Effector memory CD8-positive, alpha-beta T cell (primary cell): ENCODE measurements around the gene SYTL1.
A peak's percentile ranks its signal among the peaks of the same experiment; 100 is the strongest.

Source experiments
- ATAC-seq: fragments of 150-1000 bp; cut with Tn5 transposase; replicated peaks from 2 replicates; pipeline ENCODE4 v1.10.0; 2021; ENCODE audit warnings: mild to moderate bottlenecking, moderate library complexity
- DNase-seq, 3 experiments: peaks; one replicate each; pipeline ENCODE4 v3.0.0; 2021
- H3K27ac Mint-ChIP-seq, 2 donors: one replicate each; pipeline ENCODE4 v1.8.0; 2022; ENCODE audit warnings: mild to moderate bottlenecking in 2 of 2, mixed read lengths in 2 of 2, moderate library complexity in 2 of 2
- H3K27me3 Mint-ChIP-seq, 2 donors: one replicate each; pipeline ENCODE4 v1.8.0; 2022; ENCODE audit warnings: mixed read lengths in 2 of 2
- H3K36me3 Mint-ChIP-seq: one replicate; pipeline ENCODE4 v1.8.0; 2022; ENCODE audit warnings: mild to moderate bottlenecking, moderate library complexity, mixed read lengths; ENCODE audit not compliant: insufficient read depth
- H3K4me1 Mint-ChIP-seq, 2 donors: one replicate each; pipeline ENCODE4 v1.8.0; 2022; ENCODE audit warnings: low read depth in 2 of 2, mixed read lengths in 2 of 2
- H3K4me3 Mint-ChIP-seq, 2 donors: one replicate each; pipeline ENCODE4 v1.8.0; 2022; ENCODE audit warnings: mild to moderate bottlenecking in 2 of 2, mixed read lengths in 2 of 2, moderate library complexity in 2 of 2
- H3K9me3 Mint-ChIP-seq, 2 donors: one replicate each; pipeline ENCODE4 v1.8.0; 2022; ENCODE audit warnings: mixed read lengths in 2 of 2

The SYTL1 gene

GRCh38 chr1:27346357-27346756 is 4.5 kb downstream of the SYTL1 start:
- no peak for ATAC-seq
- Mint-ChIP-seq H3K9me3 (no peaks in the 10 kb centered on the region), H3K27me3 (no peaks in the 10 kb centered on the region), H3K4me1 (peaks cover 25 to 44% of the 10 kb centered on the region in 2 donors), H3K4me3 (peak overlapping the region; percentile 54 to 62), H3K27ac (peak overlapping the region; percentile 13 to 74), H3K36me3 (peaks cover 47% of the 10 kb centered on the region)
- no peak for DNase-seq

GRCh38 chr1:27346991-27347624 is 5.3 kb downstream of the SYTL1 start:
- no peaks in the 10 kb centered on the region for H3K9me3 Mint-ChIP-seq
- H3K4me3 Mint-ChIP-seq = no peak overlapping the region
- peak overlapping the region in 1 of 2 donors; percentile 70 for H3K27ac Mint-ChIP-seq
- H3K36me3 Mint-ChIP-seq = peaks cover 48% of the 10 kb centered on the region
- peaks cover 23 to 39% of the 10 kb centered on the region in 2 donors for H3K4me1 Mint-ChIP-seq
- no peaks in the 10 kb centered on the region for H3K27me3 Mint-ChIP-seq
- DNase-seq (no peak), ATAC-seq (no peak)

GRCh38 chr1:27348861-27349783 is 7.3 kb downstream of the SYTL1 start:
- H3K27me3 Mint-ChIP-seq = no peaks in the 10 kb centered on the region
- peak overlapping the region in 1 of 2 donors; percentile 70 for H3K4me3 Mint-ChIP-seq
- H3K9me3 Mint-ChIP-seq = no peaks in the 10 kb centered on the region
- peaks cover 17 to 24% of the 10 kb centered on the region in 2 donors for H3K4me1 Mint-ChIP-seq
- peak overlapping the region in 1 of 2 donors; percentile 86 for H3K27ac Mint-ChIP-seq
- DNase-seq = no peak
- peaks cover 37% of the 10 kb centered on the region for H3K36me3 Mint-ChIP-seq
- ATAC-seq = peak; percentile 84

GRCh38 chr1:27349784-27350662 is 8.2 kb downstream of the SYTL1 start:
- peaks cover 36% of the 10 kb centered on the region for H3K36me3 Mint-ChIP-seq
- H3K27ac Mint-ChIP-seq = no peak overlapping the region
- ATAC-seq (peak; percentile 52), DNase-seq (no peak)
- H3K27me3 Mint-ChIP-seq = no peaks in the 10 kb centered on the region
- no peaks in the 10 kb centered on the region for H3K9me3 Mint-ChIP-seq
- H3K4me3 Mint-ChIP-seq = no peak overlapping the region
- H3K4me1 Mint-ChIP-seq = peaks cover 13 to 20% of the 10 kb centered on the region in 2 donors

GRCh38 chr1:27350663-27351540 is 9.1 kb downstream of the SYTL1 start:
- H3K4me1 Mint-ChIP-seq = peaks cover 15 to 26% of the 10 kb centered on the region in 2 donors
- H3K27ac Mint-ChIP-seq = peak overlapping the region in 1 of 2 donors; percentile 79
- peaks cover 41% of the 10 kb centered on the region for H3K36me3 Mint-ChIP-seq

GRCh38 chr1:27351541-27352107 is 9.8 kb downstream of the SYTL1 start:
- peaks cover 11 to 27% of the 10 kb centered on the region in 2 donors for H3K4me1 Mint-ChIP-seq
- H3K27me3 Mint-ChIP-seq = no peaks in the 10 kb centered on the region
- H3K9me3 Mint-ChIP-seq = no peaks in the 10 kb centered on the region
- H3K36me3 Mint-ChIP-seq = peaks cover 38% of the 10 kb centered on the region
- peak overlapping the region in 1 of 2 donors; percentile 43 for H3K4me3 Mint-ChIP-seq
- ATAC-seq = no peak
- peak overlapping the region in 1 of 2 donors; percentile 79 for H3K27ac Mint-ChIP-seq
- DNase-seq = no peak

More at GRCh38 chr1:27350663-27351540, 9.1 kb downstream of the SYTL1 start:
- no peak for DNase-seq
- H3K4me3 Mint-ChIP-seq = peak overlapping the region in 1 of 2 donors; percentile 43
- no peak for ATAC-seq
- H3K27me3 Mint-ChIP-seq = no peaks in the 10 kb centered on the region
- H3K9me3 Mint-ChIP-seq = no peaks in the 10 kb centered on the region

- peaks cover 7 to 32% of the 10 kb centered on the region in 2 donors for H3K4me1 Mint-ChIP-seq
- H3K36me3 Mint-ChIP-seq = peaks cover 37% of the 10 kb centered on the region
- H3K9me3 Mint-ChIP-seq = no peaks in the 10 kb centered on the region
- H3K4me3 Mint-ChIP-seq = no peak overlapping the region
- ATAC-seq = no peak
- no peaks in the 10 kb centered on the region for H3K27me3 Mint-ChIP-seq
- H3K27ac Mint-ChIP-seq = peak overlapping the region in 1 of 2 donors; percentile 41
- no peak for DNase-seq
Observed at GRCh38 chr1:27353166-27353565, 11.3 kb downstream of the SYTL1 start.

- H3K27ac Mint-ChIP-seq = peak overlapping the region in 1 of 2 donors; percentile 41
- peaks cover 34% of the 10 kb centered on the region for H3K36me3 Mint-ChIP-seq
- H3K4me1 Mint-ChIP-seq = peaks cover 7 to 32% of the 10 kb centered on the region in 2 donors
Observed at GRCh38 chr1:27353629-27354028, 11.8 kb downstream of the SYTL1 start.

GRCh38 chr1:27355683-27356082 is 13.9 kb downstream of the SYTL1 start:
- peak overlapping the region; percentile 77 to 82 for H3K4me3 Mint-ChIP-seq
- H3K4me1 Mint-ChIP-seq = peaks cover 24 to 47% of the 10 kb centered on the region in 2 donors
- peaks cover 34% of the 10 kb centered on the region for H3K36me3 Mint-ChIP-seq
- H3K27ac Mint-ChIP-seq = peak overlapping the region; percentile 79 to 90
- ATAC-seq (no peak), DNase-seq (no peak)
- no peaks in the 10 kb centered on the region for H3K9me3 Mint-ChIP-seq
- no peaks in the 10 kb centered on the region for H3K27me3 Mint-ChIP-seq

More at GRCh38 chr1:27353629-27354028, 11.8 kb downstream of the SYTL1 start:
- no peak for ATAC-seq
- DNase-seq = no peak
- Mint-ChIP-seq H3K9me3 (no peaks in the 10 kb centered on the region), H3K4me3 (no peak overlapping the region), H3K27me3 (no peaks in the 10 kb centered on the region)

GRCh38 chr1:27356277-27356618 is 14.4 kb downstream of the SYTL1 start:
- no peak for ATAC-seq
- H3K27ac Mint-ChIP-seq = peak overlapping the region; percentile 79 to 90
- DNase-seq = peak in 1 of 3 experiments; percentile 45
- H3K4me1 Mint-ChIP-seq = peaks cover 24 to 50% of the 10 kb centered on the region in 2 donors
- H3K27me3 Mint-ChIP-seq = no peaks in the 10 kb centered on the region
- H3K9me3 Mint-ChIP-seq = no peaks in the 10 kb centered on the region
- H3K36me3 Mint-ChIP-seq = peaks cover 31% of the 10 kb centered on the region
- peak overlapping the region; percentile 77 to 82 for H3K4me3 Mint-ChIP-seq

- Mint-ChIP-seq H3K4me3 (peak overlapping the region; percentile 77 to 82), H3K36me3 (peaks cover 28% of the 10 kb centered on the region), H3K4me1 (peaks cover 24 to 50% of the 10 kb centered on the region in 2 donors), H3K27ac (peak overlapping the region; percentile 79 to 90), H3K27me3 (no peaks in the 10 kb centered on the region), H3K9me3 (no peaks in the 10 kb centered on the region)
- ATAC-seq = peak; percentile 75
- DNase-seq = peak; percentile 26 to 60 (median 57)
Observed at GRCh38 chr1:27356619-27357280, 14.9 kb downstream of the SYTL1 start.
